Stimulated activated CD8-positive, alpha-beta memory T cell treated with anti-CD3 and anti-CD28 coated beads, Interleukin-15, amount 100 ng/mL, for 48 hours (primary cell): ENCODE measurements around the gene PPAT.
"Not testable (repeated sequence)": the region's sequence is repeated elsewhere in the genome, so short reads cannot be mapped to it uniquely, and the experiment has no call there.

Source experiments
- DNase-seq, 2 donors: peaks; one replicate each; pipeline ENCODE4 v3.0.0-alpha.2; 2020; ENCODE audit warnings: low read depth in 2 of 2

The PPAT gene

GRCh38 chr4:56386091-56386490, 49.3 kb downstream of the PPAT start:
- no peak for DNase-seq

GRCh38 chr4:56375458-56375857, 60.0 kb downstream of the PPAT start:
- DNase-seq, result no peak

- DNase-seq, result no peak
Measured at GRCh38 chr4:56374956-56375355, 60.5 kb downstream of the PPAT start.

- no peak for DNase-seq
Measured at GRCh38 chr4:56372774-56373173, 62.6 kb downstream of the PPAT start.

- no peak for DNase-seq
Measured at GRCh38 chr4:56371426-56372220, 63.8 kb downstream of the PPAT start.

- DNase-seq, result no peak
Measured at GRCh38 chr4:56370377-56370776, 65.0 kb downstream of the PPAT start.

- DNase-seq, result not testable (repeated sequence)
Measured at GRCh38 chr4:56362981-56363380, 72.4 kb downstream of the PPAT start.

GRCh38 chr4:56360071-56360470, 75.3 kb downstream of the PPAT start:
- DNase-seq, result no peak

- DNase-seq, result no peak
Measured at GRCh38 chr4:56356650-56357049, 78.8 kb downstream of the PPAT start.

GRCh38 chr4:56348576-56348975, 86.8 kb downstream of the PPAT start:
- DNase-seq, result no peak

- DNase-seq, result no peak
Measured at GRCh38 chr4:56345458-56345857, 90.0 kb downstream of the PPAT start.
